SU-DHL-6 (cell line): ENCODE data around the gene PDE6H.

ENCODE experiments used
- H2AFZ ChIP-seq: fragments of 200-600 bp; sonication (generic); 2 replicates; pipeline ENCODE4 v1.6.1; 2014; ENCODE audit warnings: low read depth, mild to moderate bottlenecking, moderate library complexity, mixed read lengths, antibody characterized with exemption, low read length; ENCODE audit not compliant: severe bottlenecking
- H3F3A ChIP-seq: fragments of 200-600 bp; shearing (Covaris generic); 2 replicates; pipeline ENCODE4 v1.6.0; 2016; ENCODE audit warnings: antibody characterized with exemption, mild to moderate bottlenecking; ENCODE audit not compliant: insufficient read depth
- H3K27ac ChIP-seq: fragments of 200-600 bp; sonication (generic); 2 replicates; pipeline ENCODE4 v1.5.1; 2016; ENCODE audit warnings: low read depth, mild to moderate bottlenecking, low read length, moderate library complexity, mixed read lengths
- H3K27me3 ChIP-seq: fragments of 200-600 bp; sonication (generic), shearing (Covaris generic); 2 replicates; pipeline ENCODE4 v1.6.0; 2014; ENCODE audit warnings: mild to moderate bottlenecking, low read length
- H3K36me3 ChIP-seq: fragments of 200-600 bp; sonication (generic); 2 replicates; pipeline ENCODE4 v1.6.1; 2014; ENCODE audit warnings: mild to moderate bottlenecking, low read length, mixed read lengths
- H3K4me2 ChIP-seq: fragments of 300-600, 200-600 bp; shearing (Covaris generic), sonication (generic); 2 replicates; pipeline ENCODE4 v1.6.0; 2014; ENCODE audit warnings: low read length, low read depth, mild to moderate bottlenecking; ENCODE audit not compliant: poor library complexity, severe bottlenecking
- H3K4me3 ChIP-seq: fragments of 200-600 bp; sonication (generic); 2 replicates; pipeline ENCODE4 v1.5.1; 2014; ENCODE audit warnings: antibody characterized with exemption, low read length, mild to moderate bottlenecking, mixed read lengths; ENCODE audit not compliant: insufficient read depth, poor library complexity, severe bottlenecking
- H3K79me2 ChIP-seq: fragments of 200-600 bp; sonication (generic); 2 replicates; pipeline ENCODE4 v1.6.1; 2014; ENCODE audit warnings: mild to moderate bottlenecking, low read length, moderate library complexity; ENCODE audit not compliant: insufficient read depth
- H3K9ac ChIP-seq: fragments of 200-600 bp; sonication (generic); 2 replicates; pipeline ENCODE4 v1.7.0; 2014; ENCODE audit warnings: mild to moderate bottlenecking, low read length
- H3K9me2 ChIP-seq: fragments of 200-600 bp; sonication (generic); replicated peaks from 2 replicates; pipeline ENCODE4 v1.6.1; 2014; ENCODE audit warnings: low read length; ENCODE audit not compliant: insufficient read depth
- H3K9me3 ChIP-seq: fragments of 200-600 bp; sonication (generic); 2 replicates; pipeline ENCODE4 v1.6.1; 2014; ENCODE audit warnings: low read length, mixed read lengths; ENCODE audit not compliant: insufficient read depth
- H4K20me1 ChIP-seq: fragments of 200-600 bp; sonication (generic); 2 replicates; pipeline ENCODE4 v1.6.1; 2014; ENCODE audit warnings: low read depth, mild to moderate bottlenecking, antibody characterized with exemption, low read length, moderate library complexity, mixed read lengths
- CTCF ChIP-seq: fragments of 200-600 bp; sonication (generic); IDR thresholded peaks from one replicate; pipeline ENCODE4 v1.5.1; 2017; ENCODE audit warnings: antibody characterized with exemption, mild to moderate bottlenecking, low read length, moderate library complexity; ENCODE audit not compliant: insufficient read depth, poor library complexity, severe bottlenecking
- EZH2phosphoT487 ChIP-seq: fragments of 200-600 bp; sonication (generic), shearing (Covaris generic); conservative IDR thresholded peaks from 2 replicates; pipeline ENCODE4 v1.6.1; 2018; ENCODE audit warnings: mild to moderate bottlenecking, antibody characterized with exemption, low read length, moderate library complexity, mixed read lengths

The PDE6H gene

GRCh38 chr12:14948672-14949071 lies 24.2 kb upstream of the PDE6H start:
- Histone ChIP-seq H3K9ac (peak overlapping the region; percentile 62), H3K27me3 (no peaks in the 10 kb centered on the region), H3K79me2 (peaks cover 49% of the 10 kb centered on the region), H2AFZ (no peak overlapping the region), H3K9me2 (no peaks in the 10 kb centered on the region), H4K20me1 (peaks cover 11% of the 10 kb centered on the region), H3K4me2 (peak overlapping the region; percentile 71), H3K9me3 (no peaks in the 10 kb centered on the region), H3K27ac (peak overlapping the region; percentile 96), H3F3A (peaks cover 66% of the 10 kb centered on the region), H3K36me3 (peaks cover 54% of the 10 kb centered on the region), H3K4me3 (peak overlapping the region; percentile 28)
- TF ChIP-seq EZH2phosphoT487, result no peak
- no peak for TF ChIP-seq CTCF

GRCh38 chr12:14949631-14950030 lies 23.2 kb upstream of the PDE6H start:
- no peaks in the 10 kb centered on the region for H3K27me3 ChIP-seq
- peaks cover 59% of the 10 kb centered on the region for H3K79me2 ChIP-seq
- H3K9me2 ChIP-seq, result no peaks in the 10 kb centered on the region
- no peak overlapping the region for H3K4me3 ChIP-seq
- peaks cover 49% of the 10 kb centered on the region for H3K36me3 ChIP-seq
- TF ChIP-seq CTCF, result no peak
- TF ChIP-seq EZH2phosphoT487, result no peak
- H3K4me2 ChIP-seq, result peak overlapping the region; percentile 71
- H4K20me1 ChIP-seq, result peaks cover 16% of the 10 kb centered on the region
- no peak overlapping the region for H2AFZ ChIP-seq
- H3F3A ChIP-seq, result peaks cover 70% of the 10 kb centered on the region
- peak overlapping the region; percentile 96 for H3K27ac ChIP-seq
- peak overlapping the region; percentile 62 for H3K9ac ChIP-seq
- no peaks in the 10 kb centered on the region for H3K9me3 ChIP-seq

GRCh38 chr12:14950421-14950820 lies 22.4 kb upstream of the PDE6H start:
- H3K9me2 ChIP-seq, result no peaks in the 10 kb centered on the region
- peaks cover 41% of the 10 kb centered on the region for H3K36me3 ChIP-seq
- no peaks in the 10 kb centered on the region for H3K9me3 ChIP-seq
- H3K27ac ChIP-seq, result peak overlapping the region; percentile 96
- H2AFZ ChIP-seq, result no peak overlapping the region
- peak overlapping the region; percentile 98 for H3K4me2 ChIP-seq
- no peak overlapping the region for H3K4me3 ChIP-seq
- TF ChIP-seq EZH2phosphoT487 (no peak), CTCF (no peak)
- peaks cover 71% of the 10 kb centered on the region for H3F3A ChIP-seq
- peaks cover 21% of the 10 kb centered on the region for H4K20me1 ChIP-seq
- H3K27me3 ChIP-seq, result no peaks in the 10 kb centered on the region
- H3K79me2 ChIP-seq, result peaks cover 66% of the 10 kb centered on the region
- H3K9ac ChIP-seq, result 0 out of 2 replicates have a peak overlapping the region, but pooled peaks have one; percentile 10
